Loucy (cell line): ENCODE data around the gene PNPLA1.

Source experiments
- H2AFZ ChIP-seq: fragments of 200-600 bp; sonication (generic); 2 replicates; pipeline ENCODE4 v1.6.0; 2016; ENCODE audit warnings: antibody characterized with exemption, mild to moderate bottlenecking, low read length, moderate library complexity
- H3F3A ChIP-seq: fragments of 200-600 bp; 2 replicates; pipeline ENCODE4 v1.6.0; 2016; ENCODE audit warnings: antibody characterized with exemption, low read depth, mild to moderate bottlenecking
- H3K27me3 ChIP-seq: fragments of 200-600 bp; sonication (generic); 2 replicates; pipeline ENCODE4 v1.6.1; 2014; ENCODE audit warnings: low read length, mild to moderate bottlenecking; ENCODE audit not compliant: insufficient read depth, poor library complexity, severe bottlenecking
- H3K36me3 ChIP-seq: fragments of 200-600 bp; sonication (generic); 2 replicates; pipeline ENCODE4 v1.6.1; 2016; ENCODE audit warnings: low read length; ENCODE audit not compliant: insufficient read depth
- H3K4me1 ChIP-seq: fragments of 200-600 bp; sonication (generic); 2 replicates; pipeline ENCODE4 v1.5.1; 2014; ENCODE audit warnings: low read length, mild to moderate bottlenecking; ENCODE audit not compliant: insufficient read depth, poor library complexity, severe bottlenecking
- H3K4me2 ChIP-seq: fragments of 200-600 bp; sonication (generic); 2 replicates; pipeline ENCODE4 v1.6.0; 2014; ENCODE audit warnings: antibody characterized with exemption, low read length, low read depth, mild to moderate bottlenecking; ENCODE audit not compliant: poor library complexity, severe bottlenecking
- H3K4me3 ChIP-seq: fragments of 200-600 bp; sonication (generic); 2 replicates; pipeline ENCODE4 v1.5.1; 2014; ENCODE audit warnings: low read length, mild to moderate bottlenecking, mixed read lengths; ENCODE audit not compliant: poor library complexity, severe bottlenecking
- H3K79me2 ChIP-seq: fragments of 200-600 bp; sonication (generic); 2 replicates; pipeline ENCODE4 v1.6.1; 2014; ENCODE audit warnings: low read length; ENCODE audit not compliant: insufficient read depth
- H3K9ac ChIP-seq: fragments of 200-600 bp; sonication (generic); 2 replicates; pipeline ENCODE4 v1.6.0; 2014; ENCODE audit warnings: mild to moderate bottlenecking, low read depth, low read length, moderate library complexity; ENCODE audit not compliant: poor library complexity, severe bottlenecking
- H3K9me2 ChIP-seq: fragments of 200-600 bp; sonication (generic); replicated peaks from 2 replicates; pipeline ENCODE4 v1.6.1; 2016; ENCODE audit warnings: low read depth, low read length, mixed read lengths
- H3K9me3 ChIP-seq: fragments of 200-600 bp; sonication (generic); 2 replicates; pipeline ENCODE4 v1.6.1; 2014; ENCODE audit warnings: mild to moderate bottlenecking, antibody characterized with exemption, low read length, low read depth; ENCODE audit not compliant: insufficient read depth
- H4K20me1 ChIP-seq: fragments of 200-600 bp; sonication (generic); 2 replicates; pipeline ENCODE4 v1.6.0; 2014; ENCODE audit warnings: antibody characterized with exemption, low read length, mild to moderate bottlenecking; ENCODE audit not compliant: insufficient read depth, poor library complexity, severe bottlenecking
- CTCF ChIP-seq: fragments of 200-600 bp; sonication (generic); conservative IDR thresholded peaks from 2 replicates; pipeline ENCODE4 v1.5.1; 2014; ENCODE audit warnings: mild to moderate bottlenecking, antibody characterized with exemption, low read length
- EZH2phosphoT487 ChIP-seq: fragments of 200-600 bp; IDR thresholded peaks from 2 replicates; pipeline ENCODE4 v1.6.1; 2018; ENCODE audit warnings: antibody characterized with exemption, mild to moderate bottlenecking, moderate library complexity, borderline replicate concordance

Gene PNPLA1

GRCh38 chr6:36222924-36223323, 46.9 kb upstream of the PNPLA1 start:
- no peak overlapping the region for H3K4me2 ChIP-seq
- TF ChIP-seq EZH2phosphoT487 (no peak), CTCF (no peak)
- no peaks in the 10 kb centered on the region for H3K9me3 ChIP-seq
- H4K20me1 ChIP-seq: no peaks in the 10 kb centered on the region
- no peak overlapping the region for H2AFZ ChIP-seq
- H3K4me1 ChIP-seq: peaks cover 7% of the 10 kb centered on the region
- H3K9ac ChIP-seq: no peak overlapping the region
- no peaks in the 10 kb centered on the region for H3K79me2 ChIP-seq
- no peaks in the 10 kb centered on the region for H3F3A ChIP-seq
- no peaks in the 10 kb centered on the region for H3K27me3 ChIP-seq
- H3K4me3 ChIP-seq: no peak overlapping the region
- peaks cover 90% of the 10 kb centered on the region; the same call in 1 of the 2 replicates for H3K36me3 ChIP-seq
- no peaks in the 10 kb centered on the region for H3K9me2 ChIP-seq

DNA sequence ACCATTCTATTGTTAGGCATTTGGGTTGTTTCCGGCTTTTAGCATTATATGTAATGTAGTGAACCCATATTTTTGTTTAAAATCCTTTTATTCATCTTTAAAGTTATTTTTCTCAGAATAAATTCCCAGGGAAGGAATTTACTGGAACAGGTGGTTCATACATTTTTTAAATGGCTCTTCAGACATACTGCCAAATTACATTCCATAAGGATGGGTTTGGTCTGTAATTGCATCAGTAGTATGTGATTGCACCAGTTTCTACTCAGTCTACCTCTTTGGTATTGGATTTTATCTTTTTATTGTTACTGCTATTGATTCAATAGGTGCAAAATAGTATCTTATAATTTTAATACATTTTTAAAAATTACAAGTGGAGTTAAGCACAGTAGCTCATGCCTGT, 46.2 kb upstream of the PNPLA1 start:
- no peaks in the 10 kb centered on the region for H3K79me2 ChIP-seq
- no peaks in the 10 kb centered on the region for H3F3A ChIP-seq
- no peaks in the 10 kb centered on the region for H4K20me1 ChIP-seq
- H3K36me3 ChIP-seq: peaks cover 84% of the 10 kb centered on the region; the same call in 1 of the 2 replicates
- no peaks in the 10 kb centered on the region for H3K9me2 ChIP-seq
- TF ChIP-seq CTCF (no peak), EZH2phosphoT487 (no peak)
- peaks cover 14% of the 10 kb centered on the region for H3K4me1 ChIP-seq
- no peak overlapping the region for H3K4me3 ChIP-seq
- no peaks in the 10 kb centered on the region for H3K27me3 ChIP-seq
- H3K9ac ChIP-seq: no peak overlapping the region
- no peaks in the 10 kb centered on the region for H3K9me3 ChIP-seq
- H2AFZ ChIP-seq: no peak overlapping the region
- H3K4me2 ChIP-seq: no peak overlapping the region

GRCh38 chr6:36224918-36225461, 44.9 kb upstream of the PNPLA1 start:
- H3K9ac ChIP-seq: no peak overlapping the region

More at GRCh38 chr6:36224918-36225461, 44.9 kb upstream of the PNPLA1 start:
- no peaks in the 10 kb centered on the region for H3K9me3 ChIP-seq
- no peaks in the 10 kb centered on the region for H3K27me3 ChIP-seq
- H3K79me2 ChIP-seq: no peaks in the 10 kb centered on the region
- no peaks in the 10 kb centered on the region for H3K9me2 ChIP-seq
- H3F3A ChIP-seq: no peaks in the 10 kb centered on the region
- TF ChIP-seq EZH2phosphoT487: no peak
- TF ChIP-seq CTCF: no peak
- no peaks in the 10 kb centered on the region for H4K20me1 ChIP-seq
- H3K36me3 ChIP-seq: peaks cover 84% of the 10 kb centered on the region; the same call in 1 of the 2 replicates
- H3K4me2 ChIP-seq: no peak overlapping the region
- H2AFZ ChIP-seq: no peak overlapping the region
- peaks cover 22% of the 10 kb centered on the region for H3K4me1 ChIP-seq
- H3K4me3 ChIP-seq: no peak overlapping the region
